Heart left ventricle (tissue), 13 donors: ENCODE measurements around the gene NOL7.

Source experiments
- CTCF ChIP-seq, 12 donors: fragments of 200-600 bp; sonication (generic) in 4 of 12; IDR thresholded peaks; one replicate each; pipeline versions ENCODE4 v1.5.0 to v1.8.0; 2018 to 2022; ENCODE audit warnings: antibody characterized with exemption in 12 of 12, mild to moderate bottlenecking in 5 of 12
- POLR2A ChIP-seq, 2 donors: fragments of 450-650 bp; IDR thresholded peaks; one replicate each; pipeline ENCODE4 v1.6.1; 2017; ENCODE audit warnings: antibody characterized with exemption in 2 of 2, mild to moderate bottlenecking in 2 of 2, moderate library complexity in 2 of 2
- donor health status: ischemic (EF 13 %, LVEDD 7.1; RV severe dilation, severe dysfunction).
- donor health status: DM: no; HTN: yes; CAD: no.
- donor health status: DM: no; HTN: no; CAD: no.
- donor health status: ischemic (EF 25% LVEDD 6.9; RV normal size, moderate dysfunction).
- donor health status: ischemic (EF 25% LVEDD 5.7; RV mildly dilated, moderate dysfunction).
- donor health status: ischemic (EF 35%, LVEDD 5.7; RV mildly dilated, moderate dysfunction).
- donor health status: nonischemic (EF 11% LVEDD 7.7; RV severe dilation, severe dysfunction).
- donor health status: DM: yes; HTN: yes; CAD: no.
- donor health status: PGD.
- donor health status: ischemic (EF 29% LVEDD 5.4; RV normal size, mild dysfunction).
- donor health status: nonischemic (EF 23%, LVEDD 6.1; RV moderate dilation, normal function).

- TF ChIP-seq CTCF (IDR thresholded peaks at IDR 0.05) = no peak
- no peak for TF ChIP-seq POLR2A (IDR thresholded peaks at IDR 0.05)
These were observed 41.4 kb upstream of the NOL7 start for GRCh38 chr6:13573669-13574110.
